Measurements from ENCODE around the gene PYCARD. TPM values are rescaled to one million over a fixed set of nuclear protein-coding genes. Genes with fewer than 3 reads are reported as not detected.

The PYCARD gene
- total and polyA plus RNA-seq, 10 of the 15 experiments (the other 5 are each of a cell fraction or from before 2014, with no cell fraction given): 5.1 to 106 (median 45.9) TPM

- TF ChIP-seq EGR1 (IDR thresholded peaks at IDR 0.05; ENCODE audit: borderline replicate concordance in 1 of 2, low read depth in 2 of 2, low read length in 2 of 2): no peak
- TF ChIP-seq ZNF274 (IDR thresholded peaks at IDR 0.05; ENCODE audit: insufficient read depth, insufficient read length): no peak
- no peak for TF ChIP-seq SPI1 (IDR thresholded peaks at IDR 0.05; ENCODE audit: borderline replicate concordance, insufficient read depth, low read depth, low read length)
- no peak for TF ChIP-seq JUNB (IDR thresholded peaks at IDR 0.05)
- TF ChIP-seq YBX1 (IDR thresholded peaks at IDR 0.05): no peak
Observed at GRCh38 chr16:31204871-31205666, 2.5 kb upstream of the PYCARD start (continued).

GRCh38 chr16:31201582-31202413, 762 bp downstream of the PYCARD start:
- BruUV-seq (replicated peaks): TSS peak; percentile 91
- TF ChIP-seq POLR2AphosphoS5 (IDR thresholded peaks at IDR 0.05; ENCODE audit: low read length): peak; percentile 14
- no peak for TF ChIP-seq TCF7 (IDR thresholded peaks at IDR 0.05; ENCODE audit: borderline replicate concordance)
- TF ChIP-seq TAF1 (IDR thresholded peaks at IDR 0.05; ENCODE audit: borderline replicate concordance, low read depth, low read length): peak; percentile 22; the same call in 1 of the 2 replicates
- TF ChIP-seq NR2F1 (conservative IDR thresholded peaks at IDR 0.05): 0 out of 2 replicates have a peak, but pooled peaks have one; percentile 11
- TF ChIP-seq DPF2 (IDR thresholded peaks at IDR 0.05): 0 out of 2 replicates have a peak, but pooled peaks have one; percentile 37
- peak; percentile 31; the same call in 1 of the 2 replicates for TF ChIP-seq PML (IDR thresholded peaks at IDR 0.05; ENCODE audit: low read length)
- peak; percentile 69; the same call in 1 of the 2 replicates for TF ChIP-seq CHD2 (IDR thresholded peaks at IDR 0.05; ENCODE audit: borderline replicate concordance, low read depth, low read length)
- peak; percentile 2 for TF ChIP-seq BCL3 (IDR thresholded peaks at IDR 0.05; ENCODE audit: borderline replicate concordance, insufficient read depth, low read depth, low read length, poor library complexity, severe bottlenecking)
- TF ChIP-seq GABPA (IDR thresholded peaks at IDR 0.05; ENCODE audit: low read depth): no peak
- TF ChIP-seq SUPT20H (IDR thresholded peaks at IDR 0.05; ENCODE audit: borderline replicate concordance, control insufficient read depth, low read depth, low read length): no peak
- TF ChIP-seq POLR2A (IDR thresholded peaks at IDR 0.05; ENCODE audit: low read depth, low read length): peak; percentile 67
- no peak for TF ChIP-seq KAT2A (conservative IDR thresholded peaks at IDR 0.05; ENCODE audit: control insufficient read depth, low read depth, low read length)

More at GRCh38 chr16:31201582-31202413, 762 bp downstream of the PYCARD start:
- FAIRE-seq: peak; percentile 68
- intact Hi-C loops (cut with micrococcal nuclease; ENCODE audit: unreplicated experiment) (loop anchor here (1.0 to 5.0 kb wide), 4 partner anchors 86 to 241 kb away; partner anchors contain the start of gene ZNF843), in situ Hi-C loops (cut with MboI) (loop anchor here (5.0 to 10.0 kb wide), 2 partner anchors 241 to 673 kb away; partner anchors contain the start of genes ZNF267 and ZNF843)
- CTCF ChIA-PET: interaction anchor here (0.7 to 3.5 kb wide), 14 partner anchors 14 to 259 kb away, joined by 3 to 26 read pairs (median 4); partner anchors contain the start of gene ZNF843
- Histone ChIP-seq H3K9me3 (replicated peaks; ENCODE audit: control insufficient read depth, insufficient read depth, low read length) (no peaks in the 10 kb centered on the region), H4K20me1 (ENCODE audit: control insufficient read depth, insufficient read depth) (no peaks in the 10 kb centered on the region), H3K4me2 (ENCODE audit: control insufficient read depth, insufficient read depth) (peak overlapping the region; percentile 91), H3K9ac (ENCODE audit: control insufficient read depth, insufficient read depth, low read length) (peak overlapping the region; percentile 74), H3K36me3 (ENCODE audit: control insufficient read depth in 2 of 2, insufficient read depth in 2 of 2, low read length in 1 of 2) (peaks cover 0 to 4% of the 10 kb centered on the region in 2 experiments; a peak in 2 of 4 replicates), H3K4me3 (peak overlapping the region; percentile 86), H3K27ac (ENCODE audit: control insufficient read depth, insufficient read depth) (peak overlapping the region; percentile 65), H3K4me1 (ENCODE audit: control insufficient read depth, insufficient read depth, low read length) (peaks cover 24% of the 10 kb centered on the region), H3K79me2 (ENCODE audit: control insufficient read depth, insufficient read depth, low read length) (peaks cover 3% of the 10 kb centered on the region; the same call in 1 of the 2 replicates), H2AFZ (ENCODE audit: control insufficient read depth, low read depth, low read length) (0 out of 2 replicates have a peak overlapping the region, but pooled peaks have one; percentile 49), H3K27me3 (replicated peaks in 1 of 2; ENCODE audit: control insufficient read depth in 2 of 2, insufficient read depth in 2 of 2, low read length in 1 of 2) (no peaks in the 10 kb centered on the region)
- peak; percentile 77 for ATAC-seq
- DNase-seq (ENCODE audit: low read depth, low spot score): no peak
- SMC1A ChIA-PET (ENCODE audit: uncharacterized antibody, unreplicated experiment): interaction anchor here (0.7 to 2.2 kb wide), 21 partner anchors 9 to 242 kb away, joined by 3 to 14 read pairs (median 4); partner anchors contain the start of genes ITGAM and PYDC1
- WGBS (ENCODE audit: insufficient coverage, insufficient replicate concordance, low lambda C conversion rate, missing lambda C conversion rate): 4% methylated on average over 30 of the region's 35 CpGs
- POLR2A ChIA-PET: interaction anchor here (0.7 to 3.5 kb wide), 12 partner anchors 12 to 511 kb away, joined by 3 to 26 read pairs (median 4); partner anchors contain the start of genes FUS and ITGAM
- RAD21 ChIA-PET (ENCODE audit: unreplicated experiment): interaction anchor here (0.7 to 3.1 kb wide), 20 partner anchors 9 to 242 kb away, joined by 3 to 14 read pairs (median 6); partner anchors contain the start of genes FUS and ITGAX
